NCI-H510A (cell line): ENCODE data around the gene PIGX.

Experiments
- DNase-seq: peaks from one replicate; lab custom pipeline; 2025; lab: John Stamatoyannopoulos, UW

The PIGX gene

DNA sequence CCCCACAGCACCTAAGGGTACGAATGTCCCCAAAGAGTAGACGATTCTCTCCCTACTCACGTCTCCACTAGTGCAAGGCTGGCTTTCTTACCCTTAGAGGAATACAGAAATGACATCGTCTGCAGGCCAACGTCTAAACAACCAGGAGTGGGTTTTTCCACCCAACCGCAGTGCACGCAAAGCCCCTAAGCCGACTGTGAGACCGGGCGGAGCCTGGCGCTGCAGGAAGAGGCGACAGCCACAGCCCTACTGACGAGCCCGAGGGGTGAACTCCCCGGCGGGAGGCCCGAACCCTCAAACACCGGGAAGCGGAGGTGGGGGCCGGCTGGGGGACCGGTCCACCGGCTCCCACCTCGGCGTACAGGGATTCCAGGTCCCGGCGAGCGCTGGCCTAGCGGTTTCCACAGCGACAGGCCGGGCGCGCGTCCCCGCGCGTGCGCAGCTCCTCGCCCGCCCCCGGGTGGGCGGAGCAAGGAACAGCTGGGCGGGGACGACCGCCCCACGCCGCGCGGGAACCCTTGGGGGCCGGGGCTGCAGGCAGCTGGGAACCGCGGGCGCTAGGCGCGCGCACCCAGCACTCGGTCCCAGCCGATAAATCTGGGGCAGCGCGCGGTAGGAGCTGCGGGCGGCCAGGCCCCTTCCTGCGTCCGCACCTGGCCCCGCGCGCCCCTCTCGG is at the start of gene PIGX, which contains the start of gene CEP19:
Gene PIGX, plus strand, starts transcription at position 540 of the 676 bp plus-strand sequence.
Gene CEP19, minus strand, starts transcription at position 413 of the 676 bp plus-strand sequence. CDS start 3,593 bp downstream, outside the sequence.
- DNase-seq = peak; percentile 70

DNA sequence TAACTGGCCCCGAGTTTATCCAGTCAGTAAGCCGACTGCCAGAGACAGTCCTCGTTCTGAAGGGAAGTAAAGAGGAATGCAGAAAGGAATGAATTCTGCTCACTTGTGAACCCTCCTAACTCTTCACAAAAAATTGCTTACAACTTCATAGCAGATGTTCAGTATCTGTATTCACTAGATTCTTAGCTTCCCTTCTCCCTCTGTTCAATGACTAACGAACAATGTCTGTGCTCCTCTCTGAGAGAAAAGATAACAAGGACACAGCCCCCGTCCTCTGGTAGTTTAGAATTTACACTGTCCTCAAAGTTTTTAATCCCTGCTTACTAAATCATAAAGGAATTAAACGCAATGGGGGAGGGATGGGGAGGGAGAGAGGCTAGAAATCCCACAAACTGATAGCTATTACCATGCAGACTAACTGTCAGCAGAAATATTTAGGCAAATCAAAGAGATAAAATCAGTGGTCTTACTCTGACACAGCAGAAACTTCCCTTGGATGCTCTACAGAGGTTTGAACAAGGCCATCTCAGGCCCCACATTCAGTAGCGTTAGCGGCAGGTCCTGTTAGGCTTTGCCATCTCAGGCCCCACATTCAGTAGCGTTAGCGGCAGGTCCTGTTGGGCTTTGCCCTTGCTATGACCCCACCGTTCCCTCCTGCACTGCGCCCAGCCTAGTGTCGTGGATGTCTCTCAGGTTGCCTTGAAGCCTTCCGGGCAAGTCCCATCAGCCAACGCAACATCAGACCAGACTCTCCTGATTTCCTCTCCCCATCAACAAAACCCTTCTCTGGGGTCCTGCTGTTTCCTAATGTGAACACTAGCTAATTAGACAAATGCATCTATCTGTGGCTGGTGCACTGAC is 49.2 kb upstream of the PIGX start:
- no peak for DNase-seq

DNA sequence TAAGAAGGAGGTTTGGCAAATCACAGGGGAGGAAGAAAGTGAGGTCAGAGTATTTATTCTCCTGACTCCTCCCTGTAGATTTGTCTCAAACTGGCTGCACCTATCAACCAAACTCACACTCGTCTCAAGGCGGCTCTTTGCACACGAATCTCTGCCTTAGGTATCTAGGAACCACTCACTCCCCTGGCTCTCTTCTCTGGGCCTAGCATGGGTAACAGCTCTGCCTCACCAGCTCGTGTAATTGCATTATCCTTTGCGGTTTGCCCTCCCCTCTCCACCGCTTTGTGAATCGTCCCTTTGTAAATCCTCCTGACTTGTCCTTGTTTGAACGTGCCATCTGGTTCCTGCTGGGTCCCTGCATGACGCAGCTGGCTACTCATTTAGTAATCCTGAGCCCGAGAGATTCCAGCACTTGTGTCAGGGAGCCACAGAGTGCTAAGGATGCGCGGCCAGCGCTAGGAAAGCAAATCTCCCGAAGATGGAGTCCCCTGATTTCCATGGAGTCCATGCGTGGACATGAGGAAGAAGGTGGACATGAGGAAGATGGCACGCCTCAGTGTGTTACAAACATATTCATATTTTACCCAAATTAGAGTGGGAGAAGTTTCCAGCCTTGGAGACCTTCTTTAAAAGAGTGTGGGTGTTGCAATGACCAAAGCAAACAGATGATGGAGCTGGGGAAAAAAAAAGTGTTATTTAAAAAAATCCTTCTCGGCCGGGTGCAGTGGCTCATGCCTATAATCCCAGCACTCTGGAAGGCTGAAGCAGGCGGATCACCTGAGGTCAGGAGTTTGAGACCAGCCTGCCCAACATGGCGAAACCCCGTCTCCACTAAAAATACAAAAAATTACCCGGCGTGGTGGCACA is 45.9 kb upstream of the PIGX start:
- DNase-seq = peak; percentile 85

DNA sequence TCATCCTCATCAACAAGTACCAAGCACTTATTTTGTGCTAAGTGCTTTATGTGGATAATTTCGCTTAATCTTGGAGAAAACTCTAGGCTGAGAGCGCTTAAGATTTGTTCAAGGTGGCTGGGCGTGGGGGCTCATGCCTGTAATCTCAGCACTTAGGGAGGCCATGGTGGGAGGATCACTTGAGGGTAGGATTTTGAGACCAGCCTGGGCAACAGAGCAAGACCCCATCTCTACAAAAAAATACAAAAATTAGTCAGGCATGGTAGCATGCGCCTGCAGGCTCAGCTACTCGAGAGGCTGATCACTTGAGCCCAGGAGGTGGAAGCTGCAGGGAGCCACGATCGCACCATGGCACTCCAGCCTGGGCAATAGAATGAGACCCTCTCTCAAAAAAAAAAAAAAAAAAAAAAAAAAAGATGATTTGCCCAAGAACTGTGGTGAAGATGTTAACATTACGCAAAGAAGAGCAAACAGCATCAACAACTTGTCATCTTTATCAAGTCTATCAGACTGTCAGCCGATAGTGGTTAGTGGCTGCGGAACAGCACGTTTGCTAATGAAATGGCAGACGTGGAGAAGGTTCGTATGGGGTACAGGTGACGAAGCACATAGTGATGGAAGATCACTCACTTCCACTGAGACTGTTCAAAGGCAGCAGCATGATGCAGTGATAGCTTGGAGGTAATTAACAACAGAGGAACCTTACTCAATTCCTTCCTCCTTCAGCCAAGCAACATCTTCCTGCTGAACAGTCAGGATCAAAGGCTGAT is 44.9 kb upstream of the PIGX start:
- DNase-seq = no peak

DNA sequence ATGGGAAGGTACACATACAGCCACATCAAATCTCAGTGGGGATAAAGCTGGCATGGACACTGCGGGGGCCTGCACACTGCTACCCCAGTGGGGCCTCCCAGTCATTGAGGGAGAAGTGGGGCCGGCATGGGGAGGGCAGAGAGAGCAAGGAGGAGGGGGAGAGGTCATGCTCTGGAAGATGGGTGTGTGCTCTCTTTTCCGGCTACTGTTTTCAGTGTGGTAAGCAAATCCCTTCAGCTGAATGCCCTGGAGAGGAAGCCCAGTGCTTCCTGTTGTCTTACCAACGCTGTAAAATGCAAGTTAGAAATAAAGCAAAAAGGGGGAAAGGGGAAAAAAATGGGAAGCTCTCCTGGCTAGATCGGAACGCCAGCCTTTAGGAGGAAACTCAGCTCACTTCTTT is 41.8 kb upstream of the PIGX start:
- DNase-seq = no peak

DNA sequence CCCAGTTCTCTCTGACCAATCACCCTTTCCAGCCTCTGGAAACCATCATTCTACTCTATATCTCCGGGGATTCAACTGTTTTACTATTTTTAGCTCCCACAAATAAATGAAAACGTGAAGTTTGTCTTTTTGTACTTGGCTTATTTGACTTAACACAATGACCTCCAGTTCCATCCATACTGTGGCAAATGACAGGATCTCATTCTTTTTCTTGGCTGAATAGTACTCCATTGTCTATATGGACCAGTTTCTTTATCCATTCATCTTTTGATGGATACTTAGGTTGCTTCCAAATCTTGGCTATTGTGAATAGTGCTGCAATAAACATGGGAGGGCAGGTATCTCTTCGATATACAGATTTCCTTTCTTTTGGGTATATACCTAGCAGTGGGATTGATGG is 38.5 kb upstream of the PIGX start:
- no peak for DNase-seq

DNA sequence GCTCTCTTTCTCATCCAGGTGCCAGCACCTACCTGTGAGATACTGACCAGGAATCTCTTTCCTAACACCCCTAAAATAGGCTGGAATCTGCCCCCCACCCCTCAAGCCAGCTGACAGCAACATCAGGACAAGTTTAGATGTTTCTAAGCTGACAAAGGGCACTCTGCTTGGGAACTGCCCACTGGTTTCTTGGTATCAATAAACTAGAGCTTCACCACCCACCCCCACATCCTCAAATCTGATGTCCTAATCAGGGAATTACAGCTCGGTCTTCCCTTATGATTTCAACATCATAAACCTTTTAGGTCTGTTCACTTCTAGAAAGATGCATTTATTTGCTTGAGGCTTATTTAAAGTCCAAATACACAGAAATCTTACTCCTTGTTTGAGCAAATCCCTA is 34.8 kb upstream of the PIGX start:
- no peak for DNase-seq

DNA sequence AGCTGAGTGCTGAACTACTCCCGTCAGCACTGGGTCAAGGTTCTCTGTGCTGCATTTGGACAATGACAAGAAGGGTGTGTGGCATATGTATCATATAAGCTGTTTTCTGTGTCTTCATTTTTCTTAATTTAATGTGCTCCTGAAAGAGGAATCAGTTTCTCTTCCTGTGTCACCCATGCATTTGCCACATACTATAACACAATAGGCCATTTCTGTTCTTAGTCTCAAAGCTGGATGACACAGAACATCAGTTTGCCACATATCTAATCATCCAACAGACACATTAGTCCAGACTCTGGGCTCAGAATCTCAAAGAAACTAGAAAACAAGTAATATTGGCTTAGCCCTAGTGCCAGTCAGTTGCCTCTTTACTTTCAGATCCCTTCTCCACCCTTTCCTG is 34.2 kb upstream of the PIGX start:
- DNase-seq = no peak

DNA sequence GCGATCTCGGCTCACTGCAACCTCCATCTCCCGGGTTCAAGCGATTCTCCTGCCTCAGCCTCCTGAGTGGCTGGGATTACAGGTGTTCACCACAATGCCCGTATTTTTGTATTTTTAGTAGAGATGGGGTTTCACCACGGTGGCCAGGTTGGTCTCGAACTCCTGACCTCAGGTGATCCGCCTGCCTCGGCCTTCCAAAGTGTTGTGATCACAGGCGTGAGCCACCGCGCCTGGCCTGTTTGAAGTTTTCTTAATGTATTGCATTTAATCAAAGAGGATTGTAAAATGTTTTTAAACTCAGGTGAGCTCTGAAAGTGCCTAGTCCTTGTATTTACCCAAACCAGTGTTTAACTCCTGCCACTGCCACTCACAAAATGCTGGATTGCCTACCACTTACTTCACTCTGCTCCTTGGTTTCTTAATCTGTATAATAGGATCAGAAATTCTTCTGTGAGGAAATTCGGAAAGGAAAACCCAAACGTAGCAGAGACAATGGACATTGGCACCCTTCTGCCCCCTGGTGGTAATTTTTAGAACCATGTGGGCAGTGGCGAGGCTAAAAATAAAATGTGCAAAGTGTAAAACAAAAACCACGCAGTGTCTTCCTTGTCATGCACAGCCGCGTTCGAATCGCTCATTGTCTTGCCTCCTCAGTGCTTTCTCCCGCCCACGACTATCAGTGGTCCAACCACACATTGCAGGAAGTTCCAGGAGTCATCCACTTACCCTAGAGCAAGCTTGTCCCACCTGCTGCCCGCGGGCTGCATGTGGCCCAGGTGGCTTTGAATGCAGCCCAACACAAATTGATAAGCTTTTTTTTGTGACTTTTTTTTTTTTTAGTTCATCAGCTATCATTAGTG is 27.4 kb upstream of the PIGX start:
- DNase-seq = peak; percentile 13

DNA sequence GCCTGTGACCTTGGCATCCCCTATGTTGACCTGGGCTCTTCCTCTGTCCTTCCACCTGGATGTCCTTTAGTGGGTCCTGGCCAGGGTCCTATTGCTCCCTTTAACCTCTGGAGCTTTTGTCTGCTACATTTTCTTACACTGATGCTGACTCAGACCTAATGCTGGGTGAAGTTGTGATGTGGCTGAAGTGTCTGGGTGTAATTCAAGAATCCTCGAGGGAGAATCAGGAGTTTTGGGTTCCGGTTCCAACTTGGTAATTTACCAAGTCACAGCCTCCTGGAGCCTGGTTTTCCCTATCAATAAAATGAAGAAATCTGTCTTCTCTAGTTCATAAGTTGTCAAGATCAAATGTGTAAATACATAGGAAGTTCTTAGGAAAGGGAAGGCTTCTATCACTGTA is 25.7 kb upstream of the PIGX start:
- no peak for DNase-seq

DNA sequence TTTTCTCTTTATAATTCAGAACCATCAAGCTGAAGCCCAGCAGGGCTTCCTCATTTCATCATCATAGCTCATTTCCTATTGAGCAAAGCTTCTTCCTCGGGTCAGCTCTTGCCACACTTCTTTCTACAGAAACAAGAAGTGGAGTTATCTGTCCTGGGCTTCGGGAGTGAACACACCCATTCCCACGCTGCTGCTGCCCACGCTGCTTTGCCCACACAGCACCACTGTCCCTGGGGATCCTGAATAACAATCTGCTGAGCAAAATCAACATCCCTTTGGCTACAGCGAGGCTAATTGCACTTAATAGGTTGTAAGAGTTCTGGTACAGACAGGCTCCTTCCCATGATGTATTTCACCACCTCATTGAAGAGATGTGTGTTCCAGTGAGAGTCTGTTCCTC is 23.8 kb upstream of the PIGX start:
- no peak for DNase-seq

DNA sequence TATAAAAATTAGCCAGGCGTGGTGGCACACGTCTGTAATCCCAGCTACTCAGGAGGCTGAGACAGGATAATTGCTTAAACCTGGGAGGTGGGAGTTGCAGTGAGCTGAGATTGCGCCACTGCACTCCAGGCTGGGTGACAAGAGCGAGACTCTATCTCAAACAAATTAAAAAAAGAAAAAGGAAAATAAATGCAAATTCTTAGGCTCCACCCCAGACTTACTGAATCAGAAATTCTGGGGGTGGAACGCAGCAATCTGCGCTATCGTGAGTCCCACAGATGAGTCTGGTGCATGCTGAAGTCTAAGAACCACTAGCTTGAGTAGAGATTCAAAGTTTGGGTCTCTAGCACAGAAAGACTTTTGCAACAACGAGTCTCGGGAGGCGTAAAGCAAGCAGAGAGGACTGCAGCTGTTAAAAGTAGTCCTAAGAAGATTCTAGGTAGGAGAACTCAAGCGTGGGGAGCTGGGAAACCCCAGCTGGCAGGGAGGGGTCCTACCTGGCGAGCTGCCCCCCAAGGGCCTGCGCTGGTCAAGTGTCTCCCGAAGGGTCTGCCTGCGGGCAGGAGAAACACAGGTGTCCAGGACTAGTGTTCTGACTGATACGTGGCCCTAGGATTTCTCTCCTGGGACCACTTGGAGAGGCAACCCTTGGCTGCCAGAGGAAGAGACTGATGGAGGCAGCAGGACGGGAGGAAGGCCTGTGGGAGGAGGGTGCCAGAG is 22.1 kb upstream of the PIGX start:
- no peak for DNase-seq

DNA sequence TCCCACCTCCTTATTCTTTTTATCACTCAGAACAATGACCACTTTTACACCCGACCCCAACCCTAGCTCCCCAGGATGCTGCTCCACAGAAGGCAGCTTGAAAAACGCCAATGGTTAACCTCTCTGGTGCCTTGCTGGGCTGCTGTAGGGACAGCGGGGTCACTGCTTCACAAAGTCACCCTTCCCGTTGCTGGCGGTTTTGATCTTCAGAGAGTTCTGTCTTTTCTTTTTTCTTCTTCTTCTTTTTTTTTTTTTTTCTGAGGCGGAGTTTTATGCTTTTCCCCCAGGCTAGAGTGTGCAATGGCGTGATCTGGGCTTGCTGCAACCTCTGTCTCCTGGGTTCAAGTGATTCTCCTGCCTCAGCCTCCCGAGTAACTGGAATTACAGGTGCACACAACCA is 20.8 kb upstream of the PIGX start:
- DNase-seq = no peak

DNA sequence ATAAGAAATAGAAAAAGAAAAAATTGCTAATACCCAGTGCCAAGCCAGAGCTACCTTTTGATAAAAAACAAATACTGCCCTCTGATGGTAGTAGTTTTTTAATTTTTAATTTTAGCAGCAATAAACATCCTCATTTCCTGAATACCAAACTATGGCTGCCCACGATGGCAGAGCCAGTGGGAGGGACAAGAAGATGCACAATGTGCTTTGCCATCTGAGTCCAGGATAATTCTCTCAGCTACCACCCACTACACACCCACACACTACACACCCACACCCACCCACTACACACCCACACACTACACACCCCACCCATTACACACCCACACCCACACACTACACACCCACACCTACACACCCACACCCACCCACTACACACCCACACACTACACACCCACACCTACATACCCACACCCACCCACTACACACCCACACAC is 18.0 kb upstream of the PIGX start:
- no peak for DNase-seq

DNA sequence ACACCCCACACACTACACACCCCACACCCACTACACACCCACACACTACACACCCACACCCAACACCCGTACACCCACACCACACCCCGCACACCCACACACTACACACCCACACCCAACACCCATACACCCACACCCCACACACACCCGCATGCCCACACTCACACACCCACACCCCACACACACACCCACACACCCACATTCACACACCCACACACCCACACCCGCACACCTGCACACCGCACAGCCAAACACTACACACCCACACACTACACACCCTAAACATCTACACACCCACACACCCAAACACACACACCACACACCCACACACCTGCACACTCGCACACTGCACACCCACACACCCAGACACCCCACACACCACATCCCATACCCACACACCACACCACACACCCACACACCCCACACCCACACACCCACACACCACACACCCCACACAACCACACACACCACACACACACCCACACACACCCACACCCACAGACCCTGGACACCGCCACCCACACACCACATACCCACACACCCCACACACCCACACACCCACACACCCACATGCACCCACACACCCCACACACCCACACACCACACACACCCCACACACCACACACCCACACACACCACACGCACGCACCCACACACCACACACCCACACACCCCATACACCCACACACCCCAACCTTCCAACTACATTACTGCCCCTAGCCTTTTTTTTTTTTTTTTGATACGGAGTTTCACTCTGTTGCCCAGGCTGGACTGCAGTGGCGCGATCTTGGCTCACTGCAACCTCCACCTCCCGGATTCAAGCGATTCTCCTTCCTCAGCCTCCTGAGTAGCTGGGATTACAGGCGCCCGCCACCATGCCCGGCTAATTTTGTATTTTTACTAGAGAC is 17.0 kb upstream of the PIGX start:
- no peak for DNase-seq

DNA sequence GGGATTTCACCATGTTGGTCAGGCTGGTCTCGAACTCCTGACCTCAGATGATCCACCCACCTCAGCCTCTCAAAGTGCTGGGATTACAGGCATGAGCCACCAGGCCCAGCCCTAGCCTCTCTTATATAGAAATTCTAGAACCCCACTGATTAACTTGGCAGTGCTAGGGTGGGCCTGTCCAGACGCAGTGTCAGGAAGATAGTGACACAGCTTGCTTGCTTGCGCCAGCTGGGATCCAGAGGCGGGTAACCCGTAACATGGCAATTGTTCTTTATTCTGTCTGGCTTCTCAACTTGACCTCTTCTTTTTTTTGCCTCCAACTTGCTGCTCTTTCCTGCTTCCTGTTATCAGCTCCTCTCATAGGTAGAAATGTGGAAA is 16.3 kb upstream of the PIGX start:
- no peak for DNase-seq

DNA sequence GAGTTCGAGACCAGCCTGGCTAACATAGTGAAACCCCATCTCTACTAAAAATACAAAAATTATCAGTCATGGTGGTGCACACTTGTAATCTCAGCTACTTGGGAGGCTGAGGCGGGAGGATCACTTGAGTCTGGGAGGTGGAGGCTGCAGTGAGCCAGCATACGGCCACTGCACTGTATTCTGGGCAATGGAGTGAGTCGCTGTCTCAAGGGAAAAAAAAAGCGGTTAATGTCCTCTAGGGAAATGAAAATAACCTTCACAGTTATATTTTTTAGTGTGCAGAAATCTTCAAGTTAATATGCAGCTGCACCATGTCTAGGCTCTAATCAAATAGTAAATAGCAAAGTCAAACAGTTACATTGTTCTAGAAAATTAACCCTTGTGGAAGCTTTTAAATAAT is 14.9 kb upstream of the PIGX start:
- DNase-seq = no peak

DNA sequence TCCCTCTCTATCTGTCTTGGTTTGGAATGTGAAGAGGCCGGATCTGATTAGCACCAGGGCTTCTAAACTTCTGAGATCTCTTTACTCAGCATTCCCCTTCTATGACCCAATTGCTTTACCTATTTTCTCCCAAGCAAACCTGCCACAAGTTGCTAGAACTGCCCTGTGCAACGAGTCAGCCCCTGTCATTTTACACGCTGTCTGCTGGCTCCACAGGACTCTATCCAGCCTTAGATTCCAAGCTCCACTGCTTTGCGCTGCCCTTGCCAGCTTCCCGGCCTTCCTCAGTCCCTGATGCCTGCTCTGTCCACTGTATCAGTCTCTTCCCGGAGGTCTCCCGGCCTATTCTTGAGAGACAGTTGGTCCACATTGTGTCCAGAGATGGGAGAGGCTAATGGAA is 12.4 kb upstream of the PIGX start:
- no peak for DNase-seq

DNA sequence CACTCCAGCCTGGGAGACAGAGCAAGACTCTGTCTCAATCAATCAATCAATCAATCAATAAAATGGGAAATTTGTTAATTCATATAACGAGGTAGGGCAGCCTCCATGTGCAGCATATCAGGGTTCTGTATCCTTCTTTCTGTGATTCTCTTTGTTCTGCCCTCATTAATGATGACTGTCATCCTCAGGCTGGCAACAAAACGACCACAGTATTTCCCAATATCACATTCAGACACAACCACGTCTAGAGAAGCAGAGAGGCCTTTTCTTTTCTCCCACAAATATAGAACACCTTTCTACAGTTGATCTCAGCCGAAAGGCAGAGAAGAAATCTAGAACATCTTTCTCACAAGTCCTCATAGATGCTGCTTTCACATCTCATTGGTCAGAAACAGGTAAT is 11.4 kb upstream of the PIGX start:
- DNase-seq = no peak
